HG02588 (cell line): ENCODE data around the gene SPSB4.

ENCODE experiments used
- ATAC-seq: cut with Tn5 transposase; IDR thresholded peaks from one replicate; pipeline ENCODE4 v1.9.1; 2021; ENCODE audit warnings: mild to moderate bottlenecking, moderate library complexity; ENCODE audit not compliant: unreplicated experiment

The SPSB4 gene

GRCh38 chr3:141073580-141073979 lies 22.4 kb downstream of the SPSB4 start:
- ATAC-seq: no peak

- no peak for ATAC-seq
Observed at GRCh38 chr3:141074529-141074928, 23.4 kb downstream of the SPSB4 start.

- ATAC-seq: no peak
Observed at GRCh38 chr3:141076036-141076773, 25.1 kb downstream of the SPSB4 start.

GRCh38 chr3:141076797-141077571 lies 25.8 kb downstream of the SPSB4 start:
- no peak for ATAC-seq

- ATAC-seq: no peak
Observed at GRCh38 chr3:141077631-141078030, 26.5 kb downstream of the SPSB4 start.

- ATAC-seq: no peak
Observed at GRCh38 chr3:141078200-141078599, 27.1 kb downstream of the SPSB4 start.

GRCh38 chr3:141080431-141080830 lies 29.3 kb downstream of the SPSB4 start:
- no peak for ATAC-seq

- ATAC-seq: no peak
Observed at GRCh38 chr3:141081141-141081795, 30.1 kb downstream of the SPSB4 start.

GRCh38 chr3:141082064-141082463 lies 30.9 kb downstream of the SPSB4 start:
- ATAC-seq: no peak

- ATAC-seq: no peak
Observed at GRCh38 chr3:141083226-141083625, 32.1 kb downstream of the SPSB4 start.

GRCh38 chr3:141083836-141084649 lies 32.9 kb downstream of the SPSB4 start:
- no peak for ATAC-seq

- no peak for ATAC-seq
Observed at GRCh38 chr3:141085343-141086070, 34.4 kb downstream of the SPSB4 start.

- ATAC-seq: no peak
Observed at GRCh38 chr3:141086188-141086587, 35.0 kb downstream of the SPSB4 start.

GRCh38 chr3:141087076-141087777 lies 36.1 kb downstream of the SPSB4 start:
- ATAC-seq: no peak

GRCh38 chr3:141087778-141088130 lies 36.6 kb downstream of the SPSB4 start:
- ATAC-seq: no peak

GRCh38 chr3:141089339-141090152 lies 38.4 kb downstream of the SPSB4 start:
- no peak for ATAC-seq

- no peak for ATAC-seq
Observed at GRCh38 chr3:141091426-141091825, 40.3 kb downstream of the SPSB4 start.

GRCh38 chr3:141092663-141093062 lies 41.5 kb downstream of the SPSB4 start:
- no peak for ATAC-seq

- ATAC-seq: no peak
Observed at GRCh38 chr3:141093397-141093796, 42.2 kb downstream of the SPSB4 start.
